GM19463 (cell line): Measurements from ENCODE around the gene HCFC1.

Experiments used
- ATAC-seq: cut with Tn5 transposase; IDR thresholded peaks from one replicate; pipeline ENCODE4 v1.9.1; 2021; ENCODE audit warnings: mild to moderate bottlenecking, moderate library complexity; ENCODE audit not compliant: unreplicated experiment

Gene HCFC1

GRCh38 chrX:153907456-153907855 lies 64.2 kb downstream of the HCFC1 start:
- ATAC-seq, result no peak

- no peak for ATAC-seq
These were observed 65.3 kb downstream of the HCFC1 start for GRCh38 chrX:153906126-153906917.

GRCh38 chrX:153905481-153906095 lies 66.0 kb downstream of the HCFC1 start:
- ATAC-seq, result no peak

- ATAC-seq, result no peak
These were observed 67.3 kb downstream of the HCFC1 start, which contains the start of gene AVPR2 for GRCh38 chrX:153903991-153904957. Gene AVPR2, plus strand, starts transcription at chrX:153904673. Its CDS starts 473 bp downstream, at chrX:153905146.

GRCh38 chrX:153903238-153903980 lies 68.2 kb downstream of the HCFC1 start:
- no peak for ATAC-seq

DNA sequence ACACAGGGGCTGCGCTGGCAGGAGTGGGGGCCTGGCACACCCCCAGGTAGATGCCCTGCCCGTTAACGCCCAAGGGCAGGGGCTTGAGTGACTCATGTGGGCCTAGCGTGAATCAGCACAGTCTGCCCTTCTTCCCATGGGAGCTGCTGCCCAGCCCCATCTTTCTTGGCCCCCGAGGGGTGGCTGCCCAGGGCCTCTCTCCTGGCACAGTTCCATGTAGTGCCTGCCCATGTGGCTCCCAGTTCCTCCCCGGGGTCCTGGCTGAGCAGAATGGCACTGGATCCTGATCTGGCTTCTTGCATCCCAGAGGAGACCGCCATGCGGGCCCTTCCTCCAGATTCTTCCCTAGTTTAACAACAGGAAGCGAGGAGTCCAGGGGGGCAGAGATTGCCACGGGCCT lies 69.2 kb downstream of the HCFC1 start:
- ATAC-seq, result no peak

DNA sequence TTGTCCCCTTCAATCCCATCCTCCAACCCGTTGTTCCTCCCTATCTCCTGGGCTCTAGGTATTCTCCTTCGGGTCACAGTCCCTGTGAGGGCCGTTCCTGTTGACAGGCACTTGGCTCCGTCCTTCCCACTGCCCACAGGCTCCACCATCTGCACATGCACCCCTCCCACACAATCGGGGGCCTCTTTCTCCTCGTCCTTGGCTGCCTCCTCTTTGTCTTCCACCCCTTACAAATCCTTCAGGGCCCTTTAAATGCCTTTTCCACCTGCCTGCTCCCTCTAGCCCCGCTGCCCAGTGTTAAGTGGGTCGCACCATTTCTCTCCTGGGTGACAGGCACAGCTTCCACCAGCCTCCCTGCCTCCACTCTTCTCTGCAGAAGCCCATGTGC lies 69.9 kb downstream of the HCFC1 start:
- no peak for ATAC-seq

- ATAC-seq, result peak; percentile 87
These were observed 70.5 kb downstream of the HCFC1 start for GRCh38 chrX:153900831-153901752.

DNA sequence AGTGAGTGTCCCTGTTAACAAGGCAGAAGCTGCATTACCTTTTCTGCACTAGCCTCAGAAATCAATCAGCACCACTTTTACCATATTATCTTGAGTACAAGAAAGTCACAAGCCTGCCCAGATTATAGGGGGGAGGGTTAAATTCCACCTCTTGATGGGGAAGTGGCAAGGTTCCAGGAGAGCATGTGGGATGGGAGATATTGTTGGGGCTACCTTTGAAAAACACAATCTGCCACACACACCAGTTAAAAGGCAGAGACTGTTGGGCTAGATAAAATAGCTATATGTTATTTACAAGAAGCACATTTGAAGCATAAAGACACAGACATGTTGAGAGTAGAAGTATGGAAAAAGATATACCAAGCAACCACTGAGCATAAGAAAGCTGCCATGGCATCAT lies 73.7 kb downstream of the HCFC1 start:
- no peak for ATAC-seq
